Measurements from ENCODE around the gene SLC25A21.

SLC25A21 gene

GRCh38 chr14:36633580-36633979, 538.8 kb downstream of the SLC25A21 start:
- no peak overlapping the region for H3K4me3 ChIP-seq (ENCODE audit: low read depth, low read length)
- TF ChIP-seq CTCF (IDR thresholded peaks at IDR 0.05; ENCODE audit: low read depth, low read length, missing control alignments): no peak
- no peak for DNase-seq (ENCODE audit: low read depth)
- in situ Hi-C loops (cut with HindIII; ENCODE audit: low sequenced_read_pairs): loop anchor here (25.0 kb wide), 1 partner anchor 479 kb away; no protein-coding TSS in a partner anchor

All from astrocyte of the cerebellum (primary cell).